Lower leg skin (tissue), 4 donors: ENCODE measurements around the gene JAK3. TPM values are rescaled to one million over a fixed set of nuclear protein-coding genes. Genes with fewer than 3 reads are reported as not detected.

Experiments used
- DNase-seq, 2 donors: peaks; one replicate each; pipeline ENCODE4 v3.0.0-alpha.2; 2019; ENCODE audit warnings: low spot score in 2 of 2
- H3K4me3 ChIP-seq: fragments of 200-600 bp; sonication (generic); 2 replicates; pipeline ENCODE4 v1.5.1; 2017; ENCODE audit warnings: mild to moderate bottlenecking, low read depth; ENCODE audit not compliant: poor library complexity, severe bottlenecking
- CTCF ChIP-seq, 3 donors: fragments of 450-650 bp; IDR thresholded peaks; one replicate each; pipeline ENCODE4 v1.5.1; 2016; ENCODE audit warnings: antibody characterized with exemption in 3 of 3, mild to moderate bottlenecking in 3 of 3, moderate library complexity in 2 of 3
- POLR2A ChIP-seq, 2 donors: fragments of 450-650 bp; IDR thresholded peaks; one replicate each; pipeline ENCODE4 v1.6.1; 2016 to 2017; ENCODE audit warnings: antibody characterized with exemption in 2 of 2, mild to moderate bottlenecking in 1 of 2, moderate library complexity in 1 of 2
- WGBS, 2 donors: methylation state at CpG; one replicate each; pipeline ENCODE4 v1.1.5; 2018; 5-methylcytosine and 5-hydroxymethylcytosine counted together
- intact Hi-C: fragments of 100-400 bp; cut with DNase I; formaldehyde crosslinking; loops from one replicate; pipeline ENCODE4 v1.15.0; 2023; ENCODE audit warnings: low total_unique reads
- total RNA-seq, 4 donors: library from RNA; depleted of rRNA; stranded (reverse); fragments of >200 nt; gene quantifications; one replicate each; pipeline ENCODE4 v1.1.0, GENCODE V29; 2016

Gene JAK3
- total RNA-seq, 4 donors from 2014 or later = 2.1 to 4.0 (median 3.7) TPM

DNA sequence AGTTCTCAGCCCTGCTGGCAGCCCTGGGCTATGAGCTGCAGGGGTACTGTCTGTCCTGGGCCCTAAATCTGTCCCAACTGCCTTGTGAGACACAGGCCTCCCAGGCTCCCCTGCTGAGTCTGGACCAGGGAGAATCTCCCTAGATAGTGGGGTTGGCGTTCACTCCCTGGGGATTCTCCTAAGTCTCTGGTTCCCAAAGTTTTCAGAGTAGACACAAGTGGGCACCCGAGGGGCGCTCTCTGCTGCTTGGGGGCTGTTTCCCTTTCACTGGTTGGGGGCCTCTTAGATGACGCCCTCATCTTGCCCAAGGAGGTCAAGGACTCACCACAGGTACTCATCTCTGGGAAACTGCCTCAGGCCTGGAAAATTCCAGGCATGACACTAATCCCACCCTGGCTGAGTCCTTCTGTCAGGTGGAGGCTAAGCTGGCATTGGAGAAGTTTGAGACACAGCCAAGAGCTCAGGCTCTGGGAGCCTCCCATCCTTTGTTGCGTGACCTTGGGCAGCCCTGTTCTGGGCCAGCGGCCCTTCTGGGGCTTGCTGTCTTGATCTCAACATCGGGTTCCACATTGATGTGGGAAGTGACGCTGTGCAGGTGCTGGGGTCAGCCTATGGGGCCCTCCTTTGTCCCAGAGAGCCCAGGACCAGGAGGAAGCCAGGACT, 15.9 kb upstream of the JAK3 start:
- H3K4me3 ChIP-seq = no peak overlapping the region
- 75 to 89% methylated on average over 6 to 8 of the region's 8 CpGs for WGBS, 2 donors
- intact Hi-C loops = loop anchor here (5.0 kb wide), 1 partner anchor 69 kb away; the partner anchor contains the start of gene CCDC124
- TF ChIP-seq POLR2A (IDR thresholded peaks at IDR 0.05) = no peak
- no peak for TF ChIP-seq CTCF (IDR thresholded peaks at IDR 0.05)
- no peak for DNase-seq

- no peak for TF ChIP-seq CTCF (IDR thresholded peaks at IDR 0.05)
- TF ChIP-seq POLR2A (IDR thresholded peaks at IDR 0.05) = no peak
- 78 to 83% methylated on average over 25 to 28 of the region's 31 CpGs for WGBS, 2 donors
- H3K4me3 ChIP-seq = no peak overlapping the region
- DNase-seq = no peak
- intact Hi-C loops = loop anchor here (5.0 kb wide), 1 partner anchor 69 kb away; the partner anchor contains the start of gene CCDC124
These were observed 15.1 kb upstream of the JAK3 start for GRCh38 chr19:17862711-17863519.

DNA sequence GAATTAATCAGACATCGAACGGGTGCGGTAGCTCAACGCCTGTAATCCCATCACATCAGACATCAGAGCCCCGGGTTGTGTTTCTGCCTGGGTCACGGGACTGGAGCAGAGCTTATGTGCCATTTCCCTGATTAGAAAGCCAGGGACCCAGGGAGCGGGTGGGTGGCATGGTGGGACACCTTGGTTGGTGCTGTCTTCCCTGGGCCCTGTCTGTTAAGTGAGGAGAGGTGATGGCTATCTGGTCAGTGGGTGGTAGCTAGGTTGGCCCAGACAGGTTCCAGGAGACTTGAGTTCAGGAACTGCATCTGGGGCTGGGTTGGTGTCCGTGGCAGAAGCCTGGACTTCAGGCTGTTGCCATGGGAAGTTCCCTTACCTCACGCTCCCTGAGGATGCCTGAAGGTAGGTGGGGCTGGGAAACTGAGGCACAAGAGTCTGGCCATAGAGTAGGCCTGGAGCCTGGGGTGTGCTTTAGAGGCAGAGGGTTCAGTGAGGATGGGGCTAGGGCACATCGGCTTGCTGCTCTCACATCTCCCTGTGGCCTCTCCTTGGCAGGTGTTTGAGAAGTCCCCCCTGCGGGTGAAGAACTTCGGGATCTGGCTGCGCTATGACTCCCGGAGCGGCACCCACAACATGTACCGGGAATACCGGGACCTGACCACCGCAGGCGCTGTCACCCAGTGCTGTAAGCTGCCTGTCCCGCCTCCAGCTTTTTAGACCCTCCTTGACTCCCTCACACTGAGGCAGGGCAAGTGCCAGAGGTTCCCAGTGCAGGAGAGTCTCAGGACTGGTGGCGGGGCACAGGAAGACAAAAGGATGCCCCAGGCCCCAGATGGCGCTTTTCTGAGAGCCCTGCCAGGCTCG, 14.0 kb upstream of the JAK3 start:
- DNase-seq = no peak
- no peak for TF ChIP-seq CTCF (IDR thresholded peaks at IDR 0.05)
- TF ChIP-seq POLR2A (IDR thresholded peaks at IDR 0.05) = no peak
- WGBS, 2 donors = 70 to 75% methylated on average over 22 to 23 of the region's 23 CpGs
- intact Hi-C loops = loop anchor here (5.0 kb wide), 1 partner anchor 71 kb away; the partner anchor contains the start of gene CCDC124
- H3K4me3 ChIP-seq = no peak overlapping the region

- peak overlapping the region; percentile 90 for H3K4me3 ChIP-seq
- TF ChIP-seq POLR2A (IDR thresholded peaks at IDR 0.05) (no peak), CTCF (IDR thresholded peaks at IDR 0.05) (no peak)
- intact Hi-C loops = loop anchor here (5.0 kb wide), 1 partner anchor 71 kb away; the partner anchor contains the start of gene CCDC124
- 31 to 35% methylated on average over 7 of the region's 7 CpGs for WGBS, 2 donors
- DNase-seq = no peak
These were observed 13.2 kb upstream of the JAK3 start for GRCh38 chr19:17860993-17861360.

DNA sequence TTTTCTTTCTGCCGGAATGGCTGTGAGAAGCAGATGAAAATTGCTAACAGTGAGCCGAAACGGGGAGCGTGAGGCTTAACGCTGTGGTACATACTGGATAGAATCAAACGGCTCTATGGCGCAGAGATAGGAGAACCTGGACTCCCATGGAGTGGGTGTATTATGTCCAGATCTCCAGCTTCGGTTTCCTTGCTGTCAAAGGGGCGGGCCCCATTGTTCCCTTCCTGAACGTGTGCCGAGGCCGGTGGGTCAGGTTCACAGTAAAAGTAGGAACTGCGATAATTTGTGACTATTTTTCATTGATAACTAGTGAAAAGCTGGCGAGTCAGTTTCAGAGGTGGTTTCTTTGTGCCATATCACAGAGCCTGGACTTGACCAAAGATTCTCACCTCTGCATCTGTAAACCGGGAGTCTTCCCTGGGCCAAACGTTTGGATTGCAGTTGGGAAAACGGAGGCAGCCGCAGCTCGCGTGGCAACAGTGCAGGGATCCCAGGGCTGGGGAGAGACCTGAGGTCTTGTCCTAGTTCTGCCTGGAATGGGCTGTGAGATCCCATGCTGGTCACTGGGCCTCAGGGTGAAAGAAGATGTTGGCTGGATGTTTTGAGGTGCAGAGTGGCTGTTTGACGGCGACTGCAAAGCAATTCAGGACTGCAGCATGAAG, 12.7 kb upstream of the JAK3 start:
- 0 to 2% methylated on average over 22 of the region's 22 CpGs for WGBS, 2 donors
- peak overlapping the region; percentile 90 for H3K4me3 ChIP-seq
- DNase-seq = no peak
- intact Hi-C loops = loop anchor here (5.0 kb wide), 1 partner anchor 72 kb away; the partner anchor contains the start of gene CCDC124
- no peak for TF ChIP-seq POLR2A (IDR thresholded peaks at IDR 0.05)
- TF ChIP-seq CTCF (IDR thresholded peaks at IDR 0.05) = no peak
